Gastrocnemius medialis (tissue), 4 donors: Measurements from ENCODE around the gene SLC36A3.

Experiments used
- POLR2A ChIP-seq, 2 donors: fragments of 450-650 bp; IDR thresholded peaks; one replicate each; pipeline ENCODE4 v1.6.1; 2017; ENCODE audit warnings: antibody characterized with exemption in 2 of 2, mild to moderate bottlenecking in 2 of 2, moderate library complexity in 2 of 2
- TF ChIP-seq, protein P1 (sequence below), 5 experiments: fragments of 450-650 bp in 3 of 5; fragments of 200-600 bp in 2 of 5; sonication (generic) in 2 of 5; IDR thresholded peaks in 4 of 5; conservative IDR thresholded peaks in 1 of 5; 1 replicate in 4 of 5; 2 replicates in 1 of 5; pipeline ENCODE4 v1.5.1; 2016 to 2019; ENCODE audit warnings: antibody characterized with exemption in 5 of 5, mild to moderate bottlenecking in 3 of 5, moderate library complexity in 3 of 5

DNA sequence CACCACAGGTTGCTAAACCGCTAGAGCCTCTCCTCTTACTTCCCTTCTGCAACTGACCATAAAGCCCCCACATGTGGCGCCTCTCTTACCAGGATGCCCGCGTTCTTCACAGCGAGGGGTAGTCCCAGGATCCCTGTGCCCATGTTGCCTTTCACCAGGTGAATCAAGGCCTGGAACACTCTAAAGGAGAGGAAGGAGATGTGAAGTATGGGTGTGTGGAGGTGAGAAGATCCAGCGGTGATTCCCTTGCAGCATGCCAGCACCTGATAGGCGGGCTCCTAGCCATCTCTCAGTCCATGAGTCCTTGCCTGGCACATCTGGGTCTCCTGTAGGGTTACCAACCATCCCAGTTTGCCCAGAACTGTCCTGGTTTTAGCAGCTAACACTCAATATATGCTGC, 40.5 kb upstream of the SLC36A3 start:
- TF ChIP-seq, protein P1, sequence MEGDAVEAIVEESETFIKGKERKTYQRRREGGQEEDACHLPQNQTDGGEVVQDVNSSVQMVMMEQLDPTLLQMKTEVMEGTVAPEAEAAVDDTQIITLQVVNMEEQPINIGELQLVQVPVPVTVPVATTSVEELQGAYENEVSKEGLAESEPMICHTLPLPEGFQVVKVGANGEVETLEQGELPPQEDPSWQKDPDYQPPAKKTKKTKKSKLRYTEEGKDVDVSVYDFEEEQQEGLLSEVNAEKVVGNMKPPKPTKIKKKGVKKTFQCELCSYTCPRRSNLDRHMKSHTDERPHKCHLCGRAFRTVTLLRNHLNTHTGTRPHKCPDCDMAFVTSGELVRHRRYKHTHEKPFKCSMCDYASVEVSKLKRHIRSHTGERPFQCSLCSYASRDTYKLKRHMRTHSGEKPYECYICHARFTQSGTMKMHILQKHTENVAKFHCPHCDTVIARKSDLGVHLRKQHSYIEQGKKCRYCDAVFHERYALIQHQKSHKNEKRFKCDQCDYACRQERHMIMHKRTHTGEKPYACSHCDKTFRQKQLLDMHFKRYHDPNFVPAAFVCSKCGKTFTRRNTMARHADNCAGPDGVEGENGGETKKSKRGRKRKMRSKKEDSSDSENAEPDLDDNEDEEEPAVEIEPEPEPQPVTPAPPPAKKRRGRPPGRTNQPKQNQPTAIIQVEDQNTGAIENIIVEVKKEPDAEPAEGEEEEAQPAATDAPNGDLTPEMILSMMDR (IDR thresholded peaks at IDR 0.05 in 4 of 5, conservative IDR thresholded peaks at IDR 0.05 in 1 of 5), result no peak
- no peak for TF ChIP-seq POLR2A (IDR thresholded peaks at IDR 0.05)
